Adipose tissue (tissue), 3 donors: ENCODE measurements around the gene TMEM191C. TPM values are rescaled to one million over a fixed set of nuclear protein-coding genes. Genes with fewer than 3 reads are reported as not detected.
"Not testable (repeated sequence)": the region's sequence is repeated elsewhere in the genome, so short reads cannot be mapped to it uniquely, and the experiment has no call there.

Experiments used
- H3K27ac ChIP-seq: one replicate; pipeline ENCODE4 v1.5.1; 2013; ENCODE audit warnings: low read depth, low read length
- WGBS, 3 donors: extraction: QIAGEN DNeasy Blood & Tissue Kit; methylation state at CpG; one replicate each; pipeline ENCODE4 v1.1.7; 2013; 5-methylcytosine and 5-hydroxymethylcytosine counted together
- polyA plus RNA-seq, 3 donors: library from polyadenylated mRNA; stranded (reverse); fragments of 200-250 nt; gene quantifications; one replicate each; pipeline ENCODE4 v1.2.3, GENCODE V29; 2013
- donor health status: healthy with polysubstance abuse.
- donor health status: Bipolar disorder and iron deficiency.
- donor health status: healthy.

Gene TMEM191C
- polyA plus RNA-seq, 3 donors: 0.15 to 1.1 (median 0.64) TPM

DNA sequence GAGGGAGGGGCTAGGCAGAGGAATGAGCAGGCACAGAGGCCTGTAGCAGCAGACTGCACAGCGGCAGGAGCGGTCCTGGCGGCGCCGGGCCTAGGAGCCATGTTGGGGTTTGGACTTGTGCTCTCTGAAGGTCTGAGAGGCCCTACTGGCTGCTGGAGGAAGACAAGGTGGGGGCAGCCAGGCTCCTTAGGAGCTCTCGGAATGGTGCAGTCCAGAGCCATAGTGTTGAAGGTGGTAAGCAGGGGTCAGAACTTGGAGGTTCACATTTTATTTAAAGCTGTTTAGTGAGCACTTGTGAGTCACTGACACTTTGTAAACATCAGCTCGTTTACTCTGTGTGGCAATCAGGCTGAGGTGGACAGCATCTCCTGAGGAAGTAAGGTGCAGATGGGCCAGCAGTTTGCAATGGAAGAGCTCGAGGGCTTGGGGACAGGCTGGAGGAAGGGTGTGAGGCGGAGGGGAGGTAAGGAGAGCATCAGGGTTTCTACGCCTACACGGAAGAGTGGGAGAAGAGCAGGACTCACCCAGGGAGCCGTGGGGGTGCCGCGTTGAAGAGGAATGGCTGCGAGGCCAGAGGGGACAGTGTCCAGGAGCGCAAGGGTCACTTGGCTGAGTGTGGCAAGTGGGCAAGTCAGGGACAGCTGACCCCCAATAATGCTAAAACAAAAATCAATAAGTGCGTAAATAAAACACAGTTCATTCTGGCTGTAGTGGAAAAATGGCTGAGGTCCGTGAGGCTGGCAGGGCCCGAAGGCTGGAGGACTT, 10.0 kb upstream of the TMEM191C start:
- 80 to 89% (median 89%) methylated on average over 19 of the region's 19 CpGs for WGBS, 3 donors
- H3K27ac ChIP-seq: no peak overlapping the region

DNA sequence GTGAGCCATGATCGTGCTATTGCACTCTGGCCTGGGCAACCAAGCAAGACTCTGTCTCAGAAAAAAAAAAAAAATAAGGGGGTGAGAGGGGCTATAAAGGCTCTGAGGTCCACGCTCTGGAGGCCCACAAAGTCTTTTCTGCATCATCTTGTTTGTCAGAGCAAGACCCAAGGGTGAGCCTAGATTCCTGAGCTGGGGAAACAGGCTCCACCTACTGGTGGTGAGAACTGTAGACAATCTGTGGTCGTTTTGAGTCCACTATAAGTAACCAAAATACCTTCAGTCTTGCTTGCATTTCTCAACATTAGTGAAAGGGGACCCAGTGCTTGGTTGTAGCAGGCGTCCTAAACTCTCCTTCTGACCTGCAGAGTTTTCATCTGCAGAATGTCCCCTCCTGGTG, 4.5 kb upstream of the TMEM191C start:
- not testable (repeated sequence) for H3K27ac ChIP-seq
- WGBS, 3 donors: 75 to 100% (median 92%) methylated on average over 1 of the region's 4 CpGs

DNA sequence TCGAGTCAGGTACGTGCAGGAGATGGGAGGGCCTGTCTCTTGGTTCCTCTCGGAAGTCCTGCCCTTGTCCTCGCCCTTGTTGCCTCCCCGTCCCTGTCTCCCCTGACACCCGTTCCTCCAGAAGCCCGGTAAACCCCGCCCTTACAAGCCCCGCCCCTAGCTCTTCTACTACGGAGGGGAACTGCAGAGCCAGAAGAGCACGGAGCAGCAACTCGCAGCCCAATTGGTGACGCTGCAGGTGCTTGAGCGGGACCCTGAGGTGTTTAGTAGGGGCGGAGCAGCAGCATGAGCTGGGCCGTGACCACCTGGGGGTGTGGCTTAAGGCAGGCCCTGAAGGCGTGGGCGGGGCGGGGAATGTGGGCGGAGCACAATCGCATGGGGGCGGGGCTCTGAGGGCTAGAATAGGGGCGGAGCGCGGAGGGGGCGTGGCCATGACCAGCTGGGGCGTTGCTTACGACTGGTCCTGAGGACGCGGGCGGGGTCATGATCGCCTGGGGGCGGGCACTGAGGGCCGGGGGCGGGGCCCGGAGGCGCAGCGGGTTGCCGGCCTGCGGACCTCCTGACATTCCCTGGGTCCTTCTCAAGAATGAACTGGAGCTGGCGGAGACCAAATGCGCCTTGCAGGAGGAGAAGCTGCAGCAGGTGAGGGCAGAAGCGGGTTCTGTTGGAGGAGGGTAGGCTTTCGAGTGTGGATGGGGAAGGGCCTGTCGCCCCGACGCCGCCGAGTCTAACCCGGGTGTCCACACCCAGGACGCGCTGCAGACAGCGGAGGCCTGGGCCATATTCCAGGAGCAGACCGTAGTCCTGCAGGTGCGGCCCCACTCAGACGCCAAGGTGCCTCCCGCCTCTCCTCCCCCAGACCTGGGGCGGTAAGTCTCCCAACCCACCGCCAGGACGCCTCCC, 1.3 kb downstream of the TMEM191C start:
- not testable (repeated sequence) for H3K27ac ChIP-seq
- 0% methylated on average over 5 to 13 of the region's 60 CpGs for WGBS, 3 donors

DNA sequence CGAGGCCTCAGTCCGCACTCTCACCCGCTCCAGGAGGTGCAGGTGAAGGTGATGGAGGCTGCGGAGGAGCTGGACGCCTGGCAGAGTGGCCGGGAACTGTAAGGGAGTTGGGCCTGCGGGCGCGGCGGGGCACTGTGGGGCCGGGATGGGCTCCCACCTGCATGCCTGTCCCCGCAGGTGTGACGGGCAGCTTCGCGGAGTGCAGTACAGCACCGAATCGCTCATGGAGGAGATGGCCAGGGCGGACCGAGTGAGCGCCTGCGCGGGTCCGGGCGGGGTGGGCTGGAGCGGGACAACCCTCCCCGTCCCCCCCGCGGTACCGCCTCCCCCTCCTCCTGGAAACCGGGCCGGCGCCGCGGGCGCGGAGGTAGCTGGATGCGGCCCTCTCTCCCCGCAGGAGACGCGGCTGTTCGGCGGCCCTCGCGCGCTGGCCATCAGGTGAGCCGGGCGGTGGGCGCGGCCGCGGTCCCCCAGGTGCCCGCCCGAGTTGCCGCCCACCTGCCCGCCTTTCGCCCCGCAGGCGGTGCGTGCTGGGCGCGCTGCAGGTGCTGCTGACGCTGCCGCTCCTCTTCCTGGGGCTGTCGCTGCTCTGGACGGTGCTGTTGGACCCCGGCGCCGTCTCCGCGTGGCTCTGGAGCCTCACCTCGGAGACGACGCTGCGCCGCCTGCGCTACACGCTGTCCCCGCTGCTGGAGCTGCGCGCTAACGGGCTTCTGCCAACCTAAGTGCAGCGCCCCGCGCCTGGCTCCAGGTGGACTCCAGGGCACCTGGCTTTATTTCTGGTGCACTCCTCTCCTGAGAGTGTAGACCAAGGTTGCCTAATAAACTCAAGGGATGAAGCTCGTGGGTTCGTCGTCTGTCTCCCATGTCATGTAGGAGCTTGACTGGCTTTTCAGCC, 2.2 kb downstream of the TMEM191C start:
- 5 to 28% (median 18%) methylated on average over 21 to 48 of the region's 87 CpGs for WGBS, 3 donors
- not testable (repeated sequence) for H3K27ac ChIP-seq

DNA sequence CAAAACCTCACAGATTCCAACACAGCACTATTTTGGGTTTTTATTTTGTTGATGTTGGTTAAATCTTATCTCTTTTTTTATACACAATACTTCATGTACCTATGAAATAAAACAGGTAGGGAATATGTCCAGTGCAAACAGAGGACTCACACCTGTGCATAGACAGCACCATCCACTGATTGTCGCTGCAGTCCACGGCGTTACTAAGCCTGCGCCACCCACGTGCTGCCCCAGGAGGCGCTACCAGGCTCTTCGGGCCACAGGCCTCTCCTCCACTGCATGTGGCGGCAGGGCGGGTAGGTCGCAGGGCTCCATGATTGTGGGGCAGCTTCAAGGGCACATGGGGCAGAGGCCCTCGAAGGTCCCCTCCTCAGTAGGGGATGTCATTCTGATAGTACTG, 5.8 kb downstream of the TMEM191C start:
- not testable (repeated sequence) for H3K27ac ChIP-seq
- no CpG with 5 or more reads among the region's 11 CpGs for WGBS, 3 donors

DNA sequence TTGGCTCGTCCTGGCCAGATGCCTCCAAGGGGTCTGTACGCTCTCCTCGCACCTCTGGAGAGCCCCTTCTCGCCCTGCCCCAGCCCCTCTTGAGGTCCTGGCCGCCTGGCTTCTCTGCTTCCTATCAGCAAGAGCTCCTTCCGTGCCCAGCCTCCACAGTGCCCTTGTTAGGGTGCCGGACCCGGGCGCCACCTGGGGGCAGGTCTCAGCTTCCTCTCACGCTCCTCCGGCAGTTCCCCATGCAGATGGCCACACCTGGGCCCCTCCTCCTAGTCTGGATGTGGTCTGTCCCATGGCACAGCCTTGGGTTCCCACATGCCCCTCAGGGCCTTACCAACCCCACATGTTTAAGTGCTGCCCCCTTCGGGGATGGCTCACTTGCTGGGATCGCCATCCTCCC, 6.5 kb downstream of the TMEM191C start:
- H3K27ac ChIP-seq: not testable (repeated sequence)
- no CpG with 5 or more reads among the region's 13 CpGs for WGBS, 3 donors

DNA sequence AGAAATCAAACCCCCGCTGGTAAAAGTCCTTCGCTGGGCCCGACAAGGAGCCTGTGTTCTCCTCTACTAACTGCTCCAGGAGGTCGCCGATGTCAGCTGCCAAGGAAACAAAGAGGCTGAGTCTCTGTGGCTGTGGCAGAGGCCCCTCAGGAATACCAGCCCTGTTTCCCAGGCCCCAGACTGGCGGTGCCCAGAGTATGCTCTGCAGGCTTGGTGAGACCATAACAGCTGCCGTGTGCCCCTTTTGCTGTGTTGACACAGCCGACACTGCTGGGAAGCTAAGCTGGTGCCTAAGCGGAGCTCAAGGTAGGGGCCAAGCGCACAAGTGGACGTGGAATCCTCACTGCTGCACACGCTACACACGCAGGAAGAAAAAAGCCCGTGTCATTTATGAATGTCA, 16.9 kb downstream of the TMEM191C start:
- WGBS, 3 donors: 63 to 95% (median 95%) methylated on average over 4 to 8 of the region's 14 CpGs
- H3K27ac ChIP-seq: not testable (repeated sequence)

DNA sequence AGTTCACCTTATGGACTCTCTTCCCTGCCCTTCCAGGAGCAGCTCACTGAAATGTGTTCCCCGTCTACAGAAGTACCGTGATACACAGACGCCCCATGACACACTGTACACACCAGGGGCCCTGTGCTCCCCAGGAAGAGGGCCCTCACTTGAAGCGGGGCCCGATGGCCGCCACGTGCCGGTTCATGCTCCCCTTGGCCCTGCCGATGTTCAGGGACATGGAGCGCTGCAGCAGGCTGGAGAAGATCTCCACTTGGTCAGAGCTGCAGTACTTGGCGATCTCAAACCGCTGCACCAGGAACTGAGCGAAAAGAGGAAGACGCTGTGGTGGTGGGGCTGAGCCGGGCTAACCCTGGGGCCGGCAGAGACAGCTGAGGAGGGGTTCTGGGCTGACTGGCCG, 20.5 kb downstream of the TMEM191C start:
- WGBS, 3 donors: 69 to 95% (median 69%) methylated on average over 2 to 7 of the region's 17 CpGs

DNA sequence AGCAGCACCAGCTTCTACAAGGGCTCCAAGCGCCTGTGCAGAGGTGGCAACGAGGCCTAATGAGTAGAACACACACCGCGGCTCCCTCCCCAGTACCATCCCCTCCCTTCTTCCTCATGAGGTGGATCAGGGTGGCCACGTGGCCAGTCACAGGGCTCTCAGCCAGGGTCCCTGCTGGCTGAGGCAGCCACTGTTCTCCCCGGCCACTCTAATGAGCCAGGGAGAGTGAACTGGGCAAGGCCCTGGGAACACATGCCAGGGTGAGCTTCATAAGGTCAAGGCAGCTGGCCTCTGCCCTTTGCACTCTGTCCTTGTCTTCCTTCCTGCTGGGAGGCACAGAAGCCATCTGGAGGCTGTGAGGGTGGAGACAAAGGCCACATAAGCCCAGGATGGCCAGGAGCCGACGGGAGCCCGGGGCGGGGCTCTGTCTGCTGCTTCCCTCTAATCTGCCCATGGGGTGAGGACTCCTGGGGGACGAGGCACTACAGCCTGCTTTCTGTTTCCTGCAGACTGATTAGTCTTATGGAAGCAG, 22.0 kb downstream of the TMEM191C start:
- not testable (repeated sequence) for H3K27ac ChIP-seq
- 38 to 82% (median 80%) methylated on average over 1 to 2 of the region's 11 CpGs for WGBS, 3 donors

More for the DNA sequence above, 20.5 kb downstream of the TMEM191C start:
- not testable (repeated sequence) for H3K27ac ChIP-seq

DNA sequence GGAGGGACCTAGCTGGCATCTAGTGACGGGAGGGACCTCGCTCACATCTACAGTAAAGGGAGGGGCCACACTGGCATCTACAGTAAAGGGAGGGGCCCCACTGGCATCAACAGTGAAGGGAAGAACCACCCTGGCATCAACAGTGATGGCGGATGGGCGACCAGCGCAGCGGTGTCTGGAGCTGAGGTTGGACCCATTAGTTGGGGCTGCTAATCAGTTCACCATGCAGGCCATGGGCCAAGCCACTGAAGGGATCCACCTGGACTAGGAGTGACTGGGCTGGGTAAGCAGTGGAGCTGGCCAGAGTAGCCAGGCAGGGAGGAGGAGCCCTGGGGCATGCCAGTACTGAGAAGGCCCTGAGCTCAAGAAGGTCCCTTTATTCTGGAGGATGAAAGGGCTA, 23.4 kb downstream of the TMEM191C start:
- WGBS, 3 donors: 93 to 100% (median 97%) methylated on average over 4 of the region's 6 CpGs
- H3K27ac ChIP-seq: not testable (repeated sequence)

DNA sequence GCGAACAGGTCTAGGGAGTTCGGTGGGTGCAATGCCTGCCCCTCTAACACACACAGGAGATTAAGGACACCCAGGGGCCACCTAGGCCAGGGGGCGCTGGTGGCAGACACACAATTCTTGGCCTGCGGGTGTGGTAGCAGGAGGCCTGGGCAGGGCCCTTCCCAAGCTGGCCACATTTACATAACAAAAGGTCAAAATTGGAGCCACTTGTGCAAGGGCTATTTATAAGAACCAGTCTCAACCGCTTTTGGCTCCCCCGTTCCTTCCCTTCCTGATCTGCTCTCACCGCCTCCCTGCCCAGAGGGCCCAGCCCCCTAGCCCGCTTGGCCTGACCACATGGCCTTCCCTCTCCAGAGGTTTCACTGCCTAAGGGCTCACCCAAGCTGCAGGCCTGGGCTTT, 25.1 kb downstream of the TMEM191C start:
- no CpG with 5 or more reads among the region's 8 CpGs for WGBS, 3 donors
- H3K27ac ChIP-seq: not testable (repeated sequence)

DNA sequence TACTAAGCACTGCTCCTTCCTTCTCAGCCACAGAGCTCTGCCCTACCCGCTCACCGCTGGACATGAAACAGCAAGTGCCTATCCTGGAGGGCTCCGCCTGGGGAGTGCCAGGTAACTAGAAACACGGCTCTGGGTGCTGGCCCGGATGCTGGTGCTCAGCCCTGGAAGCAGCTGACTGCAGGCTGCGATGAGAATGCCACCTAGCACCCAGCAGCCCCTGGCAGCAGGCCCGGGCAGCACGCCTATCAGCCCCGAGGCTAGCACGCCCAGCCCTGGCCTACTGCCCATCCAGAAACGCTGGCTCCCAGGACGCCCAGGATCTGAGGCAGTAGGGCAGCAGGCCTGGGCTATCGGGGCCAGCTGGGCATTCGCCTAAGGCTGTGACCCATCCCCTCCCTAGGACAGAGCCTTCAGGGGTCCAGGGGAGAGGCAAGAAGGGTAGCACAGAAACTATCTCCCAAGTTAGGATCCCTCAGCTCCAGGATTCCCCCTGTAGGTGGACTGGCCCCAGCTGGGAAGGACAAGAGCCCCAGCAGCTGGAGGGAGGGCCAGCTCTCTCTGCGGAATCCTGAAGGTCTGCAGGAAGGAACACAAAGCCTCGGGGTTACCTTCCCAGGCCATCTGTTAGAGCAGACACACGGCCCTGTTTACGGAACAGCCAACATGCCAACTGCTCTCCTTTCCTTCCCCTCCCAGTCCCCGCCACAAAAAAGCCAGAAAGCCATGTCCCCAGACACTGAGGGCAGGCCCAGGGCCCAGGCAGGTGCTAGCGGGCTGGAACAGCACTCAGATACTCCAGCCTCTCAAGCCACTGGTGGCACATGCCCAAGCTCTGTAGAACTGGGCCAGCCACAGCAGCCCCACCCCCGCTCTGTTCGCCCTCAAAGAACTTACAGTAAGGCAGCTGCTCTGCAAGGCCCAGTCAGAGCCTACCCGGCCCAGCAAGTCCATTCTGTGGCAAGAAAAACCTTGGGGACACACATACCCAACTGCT, 26.9 kb downstream of the TMEM191C start:
- not testable (repeated sequence) for H3K27ac ChIP-seq
- no CpG with 5 or more reads among the region's 23 CpGs for WGBS, 3 donors

DNA sequence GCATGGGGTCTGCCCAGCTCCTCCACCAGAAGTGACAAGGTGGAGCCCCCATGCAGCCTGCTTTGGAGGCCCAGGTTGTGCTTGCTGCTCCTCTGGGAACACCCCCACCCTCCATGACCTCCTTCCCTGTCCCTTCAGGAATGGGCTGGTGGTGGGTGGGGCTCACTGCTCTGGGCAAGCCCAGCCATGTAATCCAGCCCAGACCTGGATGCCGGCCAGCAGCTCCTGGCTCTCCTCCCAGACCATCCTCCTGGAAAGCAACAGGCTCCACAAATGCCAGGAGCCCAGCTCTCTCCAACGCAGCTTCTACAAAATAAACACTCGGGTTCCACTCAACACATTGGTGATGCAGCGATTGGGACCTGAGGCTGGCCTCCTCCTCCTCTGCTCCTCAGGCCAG, 30.8 kb downstream of the TMEM191C start:
- H3K27ac ChIP-seq: not testable (repeated sequence)
- WGBS, 3 donors: no CpG with 5 or more reads among the region's 4 CpGs

DNA sequence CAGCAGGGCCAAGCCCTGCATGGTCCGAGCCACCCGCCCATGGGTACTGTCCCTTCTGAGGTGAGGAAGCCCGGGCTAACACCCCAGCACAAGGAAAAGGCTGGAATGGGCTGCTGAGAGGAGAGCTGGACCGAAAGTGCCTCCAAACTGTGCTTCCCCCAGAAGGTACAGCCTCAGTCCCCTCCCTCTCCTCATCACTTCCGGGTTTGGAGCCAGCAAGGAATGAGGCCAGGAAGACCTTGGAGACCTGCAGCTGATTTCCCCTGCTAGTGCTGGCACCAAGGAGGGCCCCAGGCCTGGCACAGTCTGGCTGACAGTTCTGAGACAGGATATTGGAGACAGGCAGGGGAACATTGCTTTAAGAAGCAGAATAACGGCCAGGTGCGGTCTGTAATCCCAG, 31.3 kb downstream of the TMEM191C start:
- not testable (repeated sequence) for H3K27ac ChIP-seq
- no CpG with 5 or more reads among the region's 7 CpGs for WGBS, 3 donors

DNA sequence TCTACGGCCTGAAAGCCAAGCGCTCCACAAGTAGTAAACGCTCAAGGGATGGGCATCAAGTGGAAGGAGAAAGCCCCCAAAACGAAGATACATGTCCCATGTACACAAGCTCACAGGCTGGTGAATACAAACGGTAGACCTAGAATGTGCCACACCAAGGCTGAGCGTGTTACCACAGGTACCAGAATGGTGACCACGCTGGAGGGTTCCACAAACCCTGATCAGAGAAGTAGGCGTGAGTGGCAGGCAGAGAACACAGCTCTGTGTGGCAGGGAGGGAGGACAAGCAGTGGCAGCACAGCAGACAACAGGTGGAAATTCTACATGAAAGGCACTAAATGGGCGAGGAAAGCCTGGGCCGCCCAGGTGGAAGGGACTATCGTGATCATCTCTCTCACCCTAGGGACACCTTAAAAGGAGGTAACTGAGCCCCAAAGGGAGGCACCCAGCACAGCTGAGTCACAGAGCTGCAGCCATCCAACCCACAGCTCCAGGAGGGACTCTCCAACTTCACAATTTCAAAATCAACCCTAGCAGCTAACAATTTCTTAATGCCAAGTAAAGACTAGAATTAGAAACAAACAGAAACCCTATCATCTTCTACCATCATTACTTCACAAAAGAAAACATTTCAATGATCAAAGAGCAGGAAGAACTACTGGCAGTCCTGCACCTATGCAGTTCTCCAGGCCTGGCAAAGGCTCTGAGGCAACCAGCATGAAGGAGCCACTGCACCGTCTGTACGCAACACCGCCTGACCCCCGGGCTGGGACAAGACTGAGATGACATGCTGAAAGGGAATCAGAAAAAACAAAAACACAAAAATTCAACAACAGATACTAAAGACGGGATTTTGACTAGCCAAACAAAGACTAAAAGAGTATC, 32.7 kb downstream of the TMEM191C start:
- not testable (repeated sequence) for H3K27ac ChIP-seq
- no CpG with 5 or more reads among the region's 16 CpGs for WGBS, 3 donors

DNA sequence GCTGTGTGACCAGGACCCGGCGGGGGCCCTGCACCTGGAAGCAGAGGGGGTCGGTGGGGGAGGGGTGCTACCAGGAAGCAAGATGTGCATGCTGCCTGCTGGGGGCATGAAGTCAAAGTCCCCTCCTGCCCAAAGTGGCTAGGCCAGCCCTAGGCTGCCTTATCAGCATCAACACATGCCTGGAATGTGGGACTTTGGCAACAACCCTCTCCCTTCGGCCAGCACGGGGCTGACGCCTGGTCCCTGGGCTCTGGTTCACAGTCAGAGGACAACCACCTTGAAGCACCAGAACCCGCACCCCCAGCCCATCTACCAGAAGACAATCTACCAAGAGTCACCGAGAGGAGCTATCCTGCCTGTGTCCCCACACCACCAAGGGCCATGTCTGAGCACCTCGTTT, 43.2 kb downstream of the TMEM191C start:
- WGBS, 3 donors: no CpG with 5 or more reads among the region's 9 CpGs
- not testable (repeated sequence) for H3K27ac ChIP-seq
